HUES64 (cell line): ENCODE results near the gene CD8B2.

Source experiments
- H3K27ac ChIP-seq: 2 replicates; pipeline ENCODE4 v1.7.0; 2013; ENCODE audit warnings: low read depth, low read length, inconsistent platforms
- H3K27me3 ChIP-seq: 2 replicates; pipeline ENCODE4 v1.6.1; 2013; ENCODE audit warnings: mild to moderate bottlenecking, low read length; ENCODE audit not compliant: insufficient read depth
- H3K36me3 ChIP-seq: 2 replicates; pipeline ENCODE4 v1.6.1; 2013; ENCODE audit warnings: mild to moderate bottlenecking, low read length; ENCODE audit not compliant: insufficient read depth
- H3K4me1 ChIP-seq: 2 replicates; pipeline ENCODE4 v1.6.1; 2013; ENCODE audit warnings: mild to moderate bottlenecking, low read length, moderate library complexity; ENCODE audit not compliant: insufficient read depth
- H3K4me3 ChIP-seq: 2 replicates; pipeline ENCODE4 v1.5.1; 2013; ENCODE audit warnings: mild to moderate bottlenecking, low read length, moderate library complexity
- H3K9ac ChIP-seq: 2 replicates; pipeline ENCODE4 v1.6.1; 2013; ENCODE audit warnings: mild to moderate bottlenecking, low read depth, low read length
- H3K9me3 ChIP-seq: 2 replicates; pipeline ENCODE4 v1.6.1; 2013; ENCODE audit warnings: low read depth, low read length; ENCODE audit not compliant: insufficient read depth
- WGBS: fragments of 150-250, 120-280 bp; methylation state at CpG from one replicate; pipeline ENCODE4 v1.1.7; 2013; ENCODE audit warnings: missing lambda C conversion rate; 5-methylcytosine and 5-hydroxymethylcytosine counted together

CD8B2 gene

DNA sequence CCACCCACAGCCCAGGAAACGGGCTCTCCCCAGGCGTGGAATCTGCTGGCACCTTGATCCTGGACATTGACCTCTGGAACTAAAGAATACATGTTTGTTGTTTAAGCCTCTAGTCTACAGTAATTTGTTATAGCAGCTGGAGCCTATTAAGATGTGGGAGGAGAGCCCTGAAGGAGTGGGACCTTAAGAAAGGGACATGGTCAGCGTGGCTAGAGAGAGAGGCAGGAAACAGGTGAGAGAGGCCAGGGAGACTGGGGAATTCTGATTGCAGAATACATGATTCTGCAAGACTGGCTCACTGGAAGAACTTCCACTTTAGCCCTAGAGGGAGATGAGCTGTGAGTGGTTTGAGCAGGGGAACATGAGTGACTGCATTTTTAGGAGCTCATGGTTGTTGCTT lies 83.2 kb downstream of the CD8B2 start:
- Histone ChIP-seq H3K4me3 (no peak overlapping the region), H3K36me3 (no peaks in the 10 kb centered on the region), H3K9me3 (no peaks in the 10 kb centered on the region), H3K27ac (no peak overlapping the region), H3K9ac (no peak overlapping the region), H3K4me1 (peaks cover 3% of the 10 kb centered on the region; the same call in 1 of the 2 replicates), H3K27me3 (no peaks in the 10 kb centered on the region)
- 90% methylated on average over 3 of the region's 3 CpGs for WGBS
